ENCODE measurements around the gene PTPRN2. TPM values are rescaled to one million over a fixed set of nuclear protein-coding genes. Genes with fewer than 3 reads are reported as not detected.

Gene PTPRN2
- total and polyA plus RNA-seq, 2 donors from 2014 or later = 4.8 to 6.2 TPM

- no peak overlapping the region for H3K4me3 ChIP-seq (ENCODE audit: low read length in 3 of 3)
- H3K9ac ChIP-seq (ENCODE audit: low read length in 3 of 3) = no peak overlapping the region
- FAIRE-seq (no peak), DNase-seq (no peak)
- no peaks in the 10 kb centered on the region for H3K9me3 ChIP-seq (ENCODE audit: control insufficient read depth in 2 of 3, insufficient read depth in 1 of 3, low read length in 3 of 3)
- H3K27ac ChIP-seq (ENCODE audit: low read depth in 2 of 2, low read length in 2 of 2) = no peak overlapping the region
- intact Hi-C loops (cut with DNase I) = no loop called here
- H3K4me1 ChIP-seq (ENCODE audit: control insufficient read depth in 2 of 3, insufficient read depth in 2 of 3, low read depth in 1 of 3, low read length in 3 of 3) = no peaks in the 10 kb centered on the region
- H3K36me3 ChIP-seq (ENCODE audit: control insufficient read depth in 2 of 3, insufficient read depth in 3 of 3, low read length in 3 of 3) = no peaks in the 10 kb centered on the region
- no peaks in the 10 kb centered on the region for H3K27me3 ChIP-seq (ENCODE audit: control insufficient read depth, insufficient read depth, low read length)
- TF ChIP-seq CTCF (IDR thresholded peaks at IDR 0.05; ENCODE audit: borderline replicate concordance, extremely low read depth, insufficient read depth) = no peak
Measured at GRCh38 chr7:157859915-157860314, 727.7 kb downstream of the PTPRN2 start.

- no peaks in the 10 kb centered on the region for H3K4me1 ChIP-seq (ENCODE audit: control insufficient read depth in 2 of 3, insufficient read depth in 2 of 3, low read depth in 1 of 3, low read length in 3 of 3)
- no peak overlapping the region for H3K9ac ChIP-seq (ENCODE audit: low read length in 3 of 3)
- H3K36me3 ChIP-seq (ENCODE audit: control insufficient read depth in 2 of 3, insufficient read depth in 3 of 3, low read length in 3 of 3) = no peaks in the 10 kb centered on the region
- no peaks in the 10 kb centered on the region for H3K27me3 ChIP-seq (ENCODE audit: control insufficient read depth, insufficient read depth, low read length)
- DNase-seq (no peak), FAIRE-seq (no peak)
- no peak overlapping the region for H3K4me3 ChIP-seq (ENCODE audit: low read length in 3 of 3)
- H3K27ac ChIP-seq (ENCODE audit: low read depth in 2 of 2, low read length in 2 of 2) = no peak overlapping the region
- no peaks in the 10 kb centered on the region for H3K9me3 ChIP-seq (ENCODE audit: control insufficient read depth in 2 of 3, insufficient read depth in 1 of 3, low read length in 3 of 3)
- intact Hi-C loops (cut with DNase I) = no loop called here
- no peak for TF ChIP-seq CTCF (IDR thresholded peaks at IDR 0.05; ENCODE audit: borderline replicate concordance, extremely low read depth, insufficient read depth)
Measured at GRCh38 chr7:157857578-157858075, 730.0 kb downstream of the PTPRN2 start.

GRCh38 chr7:157856873-157857577, 730.6 kb downstream of the PTPRN2 start:
- no peak for DNase-seq
- intact Hi-C loops (cut with DNase I) = no loop called here

More at GRCh38 chr7:157856873-157857577, 730.6 kb downstream of the PTPRN2 start:
- no peaks in the 10 kb centered on the region for H3K27me3 ChIP-seq (ENCODE audit: control insufficient read depth, insufficient read depth, low read length)
- no peak for FAIRE-seq
- no peak overlapping the region for H3K27ac ChIP-seq (ENCODE audit: low read depth in 2 of 2, low read length in 2 of 2)
- H3K36me3 ChIP-seq (ENCODE audit: control insufficient read depth in 2 of 3, insufficient read depth in 3 of 3, low read length in 3 of 3) = no peaks in the 10 kb centered on the region
- H3K4me1 ChIP-seq (ENCODE audit: control insufficient read depth in 2 of 3, insufficient read depth in 2 of 3, low read depth in 1 of 3, low read length in 3 of 3) = no peaks in the 10 kb centered on the region
- H3K4me3 ChIP-seq (ENCODE audit: low read length in 3 of 3) = no peak overlapping the region
- no peak for TF ChIP-seq CTCF (IDR thresholded peaks at IDR 0.05; ENCODE audit: borderline replicate concordance, extremely low read depth, insufficient read depth)
- H3K9ac ChIP-seq (ENCODE audit: low read length in 3 of 3) = no peak overlapping the region
- no peaks in the 10 kb centered on the region for H3K9me3 ChIP-seq (ENCODE audit: control insufficient read depth in 2 of 3, insufficient read depth in 1 of 3, low read length in 3 of 3)

Data from kidney (tissue), 14 donors.